COR-L47 (cell line): ENCODE measurements around the gene TMEM144.

Experiments used
- DNase-seq: peaks from one replicate; lab custom pipeline; 2025; lab: John Stamatoyannopoulos, UW

Gene TMEM144

GRCh38 chr4:158300012-158300411 is 89.7 kb downstream of the TMEM144 start:
- no peak for DNase-seq

- no peak for DNase-seq
These were observed 92.0 kb downstream of the TMEM144 start for GRCh38 chr4:158302076-158302866.

DNA sequence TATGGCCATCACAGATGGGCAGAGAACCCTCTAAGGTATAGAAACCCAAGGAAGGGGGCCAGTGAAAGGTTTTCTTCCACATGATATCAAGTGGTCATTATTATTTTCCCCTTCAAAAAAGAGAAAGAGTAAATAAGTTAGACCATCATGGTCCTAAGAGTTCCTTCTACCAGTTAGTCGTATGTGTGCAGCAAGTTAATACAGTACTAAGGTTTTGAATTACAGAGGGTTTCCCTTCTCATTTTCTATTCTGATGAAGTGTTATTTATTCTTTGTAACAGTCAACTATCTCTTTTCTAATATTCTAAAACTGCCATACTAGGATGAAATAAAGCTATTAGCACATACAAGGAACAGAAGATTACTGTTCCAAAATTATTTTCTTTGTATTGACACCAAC is 94.4 kb downstream of the TMEM144 start:
- no peak for DNase-seq
